CD4-positive, alpha-beta T cell treated with Interferon gamma for 1 hour (primary cell): ENCODE measurements around the gene FAM20C.
A peak's percentile ranks its signal among the peaks of the same experiment; 100 is the strongest.

Experiments used
- DNase-seq: peaks from one replicate; pipeline ENCODE4 v3.0.0-alpha.2; 2020

FAM20C gene

DNA sequence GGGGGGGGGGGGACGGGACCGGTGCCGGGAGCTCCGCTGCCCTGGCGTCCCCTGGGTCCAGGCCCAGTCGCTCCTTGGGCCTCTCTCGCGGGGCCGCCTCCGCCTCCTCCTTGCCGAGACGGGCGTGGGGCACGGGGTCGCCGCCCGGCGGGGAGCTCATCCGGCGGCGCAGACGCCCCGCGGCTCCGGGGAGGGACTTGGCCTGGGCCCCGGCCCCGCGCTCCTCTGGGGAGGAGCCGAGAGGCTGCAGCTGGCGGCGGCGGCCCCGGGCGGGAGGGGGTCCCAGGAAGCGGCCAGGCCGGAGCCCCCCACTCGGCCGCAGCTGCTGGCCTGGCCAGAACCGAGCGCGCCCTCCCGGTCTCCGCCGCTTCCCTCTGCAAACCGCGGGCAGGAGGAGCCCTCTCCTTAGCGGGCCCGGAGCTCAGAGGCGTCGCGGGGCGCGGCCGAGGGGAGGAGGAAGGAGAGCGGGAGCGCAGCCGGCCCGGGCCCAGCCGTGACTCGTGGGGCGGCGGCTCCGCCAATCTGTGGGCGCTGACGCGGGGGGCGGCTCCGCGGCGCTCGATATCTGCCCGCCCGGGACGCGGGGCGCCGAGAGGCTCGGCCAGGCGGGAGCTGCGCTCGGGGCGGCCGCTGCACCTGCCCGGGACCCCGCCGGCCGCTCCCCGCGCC, at the start of gene FAM20C:
Gene FAM20C, plus strand, starts transcription at position 591 of the 669 bp plus-strand sequence. CDS start 629 bp downstream, outside the sequence.
- peak; percentile 56 for DNase-seq

DNA sequence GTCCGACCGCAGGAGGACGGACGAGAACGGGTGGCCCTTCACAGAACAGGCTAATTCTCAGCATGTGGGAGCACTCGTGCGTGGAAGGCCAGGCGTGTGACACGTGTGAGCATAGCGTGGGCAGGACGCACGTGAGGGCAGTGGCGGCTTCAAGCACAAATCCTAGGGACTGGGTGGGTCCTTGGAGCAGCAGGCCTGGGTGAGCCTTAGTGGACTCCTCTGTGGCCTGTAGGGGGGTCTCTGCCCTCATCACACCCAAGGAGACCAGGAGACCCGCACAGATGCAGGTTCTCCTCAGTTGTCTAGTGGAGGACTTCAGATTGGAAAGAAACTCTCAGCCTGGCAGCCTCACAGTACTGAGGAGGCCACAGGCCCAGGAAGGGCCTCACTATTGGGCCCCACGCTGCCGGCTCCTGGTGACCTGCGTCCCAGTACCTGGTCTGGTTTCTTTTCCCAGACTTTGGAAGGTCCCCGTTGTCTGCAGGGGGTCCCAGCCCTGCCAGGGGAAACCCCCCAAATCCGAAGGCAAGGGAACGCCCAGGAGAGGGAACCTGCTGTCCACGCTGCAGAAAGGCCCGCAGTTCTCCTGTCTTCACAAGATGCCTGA, 49.1 kb upstream of the FAM20C start:
- no peak for DNase-seq

DNA sequence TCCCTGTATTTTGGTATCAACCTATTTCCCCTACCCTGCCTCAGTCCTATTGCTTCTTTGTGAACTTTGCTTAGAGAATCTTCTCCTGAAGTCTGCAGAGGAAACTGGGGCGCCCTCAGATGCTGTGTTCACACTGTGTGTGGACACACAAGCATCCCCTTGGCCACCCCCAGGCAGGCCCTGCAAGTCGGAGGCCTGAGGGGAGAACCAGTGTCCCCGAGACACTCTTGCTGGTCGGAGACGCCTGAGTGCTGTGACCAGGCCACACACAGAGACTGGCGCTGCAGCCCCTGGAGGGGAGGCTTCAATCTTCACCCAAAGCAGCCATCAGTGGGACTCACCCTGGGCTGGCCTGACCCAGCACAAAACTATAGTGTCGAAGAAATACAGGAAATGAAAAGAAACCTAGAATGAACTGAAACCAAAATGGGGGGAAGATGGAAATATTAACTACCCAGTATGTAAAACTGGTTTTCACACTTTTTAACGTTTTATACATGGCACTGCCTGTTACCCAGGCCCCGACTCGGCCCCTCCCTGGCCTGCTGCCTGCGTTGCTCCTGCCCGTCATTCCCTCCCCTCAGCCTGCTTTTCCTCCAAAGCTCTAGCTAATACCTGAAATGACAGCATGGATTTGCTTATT, 48.4 kb upstream of the FAM20C start:
- DNase-seq = no peak

DNA sequence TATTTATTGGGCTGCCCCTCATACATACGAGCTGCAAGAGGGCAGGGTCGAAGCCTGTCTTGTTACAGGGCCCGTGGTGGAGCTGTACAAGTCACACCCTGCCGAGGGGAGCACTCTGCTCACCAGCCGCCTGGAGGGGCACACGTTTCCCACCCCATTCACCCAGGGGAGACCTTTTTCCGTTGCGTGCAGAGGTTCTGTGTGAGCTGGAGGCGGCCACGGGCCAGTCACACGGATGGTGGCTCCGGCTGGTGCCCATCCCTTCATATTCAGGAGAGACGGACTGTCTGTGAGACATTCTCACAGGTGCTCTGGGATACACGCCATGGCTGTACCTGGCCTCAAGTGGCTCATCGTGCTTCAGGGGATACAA, 47.9 kb upstream of the FAM20C start:
- no peak for DNase-seq

DNA sequence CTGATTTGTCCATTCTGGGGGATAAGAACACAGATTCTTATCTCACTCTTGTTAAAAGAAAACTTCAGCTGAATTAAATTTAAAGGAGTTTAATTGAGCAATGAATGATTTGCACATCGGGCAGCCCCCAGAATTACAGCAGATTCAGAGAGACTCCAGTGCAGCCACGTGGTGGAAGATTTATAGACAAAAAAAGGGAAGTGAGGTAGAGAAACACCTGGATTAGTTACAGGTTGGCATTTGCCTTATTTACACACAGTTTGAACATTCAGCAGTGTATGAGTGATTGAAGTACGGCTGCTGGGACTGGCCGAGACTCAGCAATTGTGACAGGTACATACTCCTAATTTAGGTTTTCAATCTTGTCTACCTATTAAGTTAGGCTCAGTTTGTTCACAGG, 46.5 kb upstream of the FAM20C start:
- DNase-seq = no peak

DNA sequence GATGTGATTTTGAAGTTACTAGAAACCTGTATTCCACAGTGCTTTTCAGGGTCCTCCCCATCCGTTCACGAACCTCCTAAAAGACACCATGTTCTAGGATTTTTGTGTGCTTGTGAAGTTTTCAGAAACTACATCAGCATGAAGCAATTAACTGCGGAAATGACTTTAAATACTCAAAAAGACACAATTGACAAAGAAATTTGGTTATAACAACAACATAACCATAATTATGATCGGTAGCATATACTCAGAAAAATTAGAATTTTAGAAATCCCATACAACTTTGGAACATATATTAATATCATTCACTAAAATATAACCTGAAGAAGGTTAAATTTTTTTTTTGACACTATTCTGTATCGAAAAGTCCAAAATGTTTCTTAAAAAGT, 43.8 kb upstream of the FAM20C start:
- no peak for DNase-seq

DNA sequence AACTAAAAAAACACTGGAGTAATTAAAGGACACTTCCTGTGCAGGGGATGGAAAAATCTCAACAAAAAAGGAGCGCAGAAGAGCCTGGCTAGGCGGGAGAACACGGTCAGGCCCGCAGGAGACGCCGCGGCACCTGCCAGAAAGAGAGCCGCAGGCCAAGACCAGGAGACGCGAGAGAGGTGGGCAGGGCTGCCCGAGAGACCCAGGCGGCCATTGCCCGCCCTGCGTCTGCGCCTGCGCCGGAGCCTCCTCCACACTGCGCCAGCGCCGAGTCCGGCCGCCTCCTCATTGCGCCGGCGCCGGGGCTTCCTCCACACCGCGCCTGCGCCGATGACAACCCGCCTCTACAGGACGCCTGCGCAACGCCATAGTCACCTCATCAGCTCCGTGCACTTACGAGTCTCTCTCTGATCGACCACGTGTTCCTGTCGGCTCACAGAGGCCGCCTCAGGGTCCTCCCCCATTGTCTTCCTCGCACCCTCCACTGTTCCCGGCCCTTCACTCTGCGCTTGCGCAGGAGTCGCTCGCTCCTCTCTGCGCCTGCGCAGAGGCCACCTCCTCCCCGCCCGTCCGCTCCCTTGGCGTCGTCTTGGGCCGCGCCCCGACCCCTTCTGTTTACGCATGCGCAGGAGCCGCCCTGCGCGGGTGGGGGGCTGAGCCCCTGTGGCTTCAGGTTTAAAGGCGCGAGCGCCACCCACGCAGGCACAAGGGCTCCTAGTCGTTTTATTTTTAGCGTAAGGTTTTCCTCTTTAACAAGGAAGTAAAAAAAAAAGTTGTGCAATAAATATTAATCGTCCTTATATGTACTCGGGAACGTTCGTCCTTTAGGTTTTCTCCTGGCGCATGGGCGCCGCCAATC, 43.2 kb upstream of the FAM20C start:
- peak; percentile 99 for DNase-seq

DNA sequence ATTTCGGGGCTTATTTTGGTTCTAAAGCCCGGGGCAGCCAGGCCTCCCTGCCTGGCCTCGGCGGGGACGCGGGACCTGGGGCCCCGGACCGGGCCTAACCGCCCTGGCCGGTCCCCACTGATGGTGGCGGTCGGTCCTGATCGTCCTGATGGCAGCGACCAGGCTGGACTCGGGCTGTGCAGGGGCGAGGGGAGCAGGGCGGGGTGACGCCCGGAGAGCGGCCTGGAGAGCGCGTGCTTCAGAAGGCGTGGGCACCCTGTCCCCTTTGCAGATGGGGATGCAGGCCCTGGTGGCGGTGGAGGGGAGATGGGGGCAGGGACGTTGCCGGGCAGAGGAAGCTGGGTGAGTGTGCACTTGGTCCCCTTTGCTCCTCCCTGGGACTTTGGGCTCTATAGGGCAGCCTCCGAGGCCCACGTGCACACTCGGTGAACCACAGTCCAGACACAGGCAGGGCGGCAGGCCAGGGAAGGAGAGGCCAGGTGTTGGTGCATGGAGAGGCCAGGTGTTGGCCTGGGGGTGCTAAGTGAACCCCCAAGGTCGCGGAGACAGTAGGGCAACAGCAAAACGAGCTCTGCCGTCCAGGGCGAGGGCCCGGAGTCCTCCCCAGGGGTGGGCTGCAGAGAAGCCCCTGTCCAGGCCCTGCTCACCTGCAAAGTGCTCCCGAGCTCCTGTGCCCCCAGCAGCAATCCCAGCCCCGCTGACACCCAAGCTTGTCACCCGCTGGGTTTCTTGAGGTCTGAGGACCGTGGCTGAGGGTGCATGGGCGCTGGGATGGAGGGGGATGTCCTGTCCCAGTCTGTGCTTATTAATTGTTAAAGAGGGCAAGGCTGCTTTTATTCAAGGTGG, 42.4 kb upstream of the FAM20C start:
- peak; percentile 39 for DNase-seq

DNA sequence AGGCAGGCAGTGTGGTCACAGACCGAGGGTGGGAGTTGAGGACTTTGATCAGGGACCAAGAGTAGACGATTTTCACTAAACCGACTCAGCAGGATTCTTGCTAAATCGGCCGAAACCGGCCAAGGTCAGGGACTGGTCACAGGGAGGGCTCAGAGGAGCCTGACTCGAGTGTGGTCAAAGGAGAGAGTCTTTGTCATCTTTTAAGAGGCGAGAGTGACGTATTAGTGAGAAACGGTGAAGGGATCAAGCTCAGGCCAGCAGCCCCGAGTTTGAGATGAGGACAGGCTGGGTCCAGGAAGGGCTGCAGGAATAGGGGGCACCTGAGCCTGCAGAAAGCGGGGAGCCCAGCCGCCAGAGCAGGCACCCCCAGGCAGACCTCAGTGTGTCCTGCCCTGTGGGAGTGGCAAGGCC, 41.6 kb upstream of the FAM20C start:
- DNase-seq = peak; percentile 51

DNA sequence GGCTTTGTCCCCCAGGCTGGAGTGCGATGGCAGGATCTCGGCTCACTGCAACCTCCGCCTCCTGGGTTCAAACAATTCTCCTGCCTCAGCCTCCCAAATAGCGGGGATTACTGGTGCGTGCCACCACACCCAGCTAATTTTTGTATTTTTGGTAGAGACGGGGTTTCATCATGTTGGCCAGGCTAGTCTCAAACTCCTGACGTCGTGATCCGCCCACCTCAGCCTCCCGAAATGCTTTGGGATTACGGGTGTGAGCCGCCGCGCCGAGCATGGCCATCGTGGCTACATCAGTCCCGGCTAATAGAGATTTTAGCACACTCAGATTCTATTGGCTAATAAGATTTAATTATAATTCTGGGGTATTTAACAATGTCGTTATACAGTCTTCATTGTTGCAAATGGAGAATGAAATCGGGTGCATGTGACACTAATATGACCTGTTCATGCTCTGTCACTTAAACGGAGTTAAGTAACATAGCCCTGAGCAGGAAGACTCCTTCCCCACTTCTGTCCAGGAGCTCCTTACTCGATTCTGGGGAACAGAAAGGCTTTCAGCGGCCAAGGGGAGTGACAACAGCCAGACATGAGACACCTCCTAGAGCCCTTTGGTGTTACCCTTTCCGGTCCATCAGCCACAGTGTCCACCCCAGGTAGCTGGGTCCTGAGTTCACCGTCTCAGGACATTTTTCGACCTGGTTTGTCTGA, 40.9 kb upstream of the FAM20C start:
- DNase-seq = no peak

DNA sequence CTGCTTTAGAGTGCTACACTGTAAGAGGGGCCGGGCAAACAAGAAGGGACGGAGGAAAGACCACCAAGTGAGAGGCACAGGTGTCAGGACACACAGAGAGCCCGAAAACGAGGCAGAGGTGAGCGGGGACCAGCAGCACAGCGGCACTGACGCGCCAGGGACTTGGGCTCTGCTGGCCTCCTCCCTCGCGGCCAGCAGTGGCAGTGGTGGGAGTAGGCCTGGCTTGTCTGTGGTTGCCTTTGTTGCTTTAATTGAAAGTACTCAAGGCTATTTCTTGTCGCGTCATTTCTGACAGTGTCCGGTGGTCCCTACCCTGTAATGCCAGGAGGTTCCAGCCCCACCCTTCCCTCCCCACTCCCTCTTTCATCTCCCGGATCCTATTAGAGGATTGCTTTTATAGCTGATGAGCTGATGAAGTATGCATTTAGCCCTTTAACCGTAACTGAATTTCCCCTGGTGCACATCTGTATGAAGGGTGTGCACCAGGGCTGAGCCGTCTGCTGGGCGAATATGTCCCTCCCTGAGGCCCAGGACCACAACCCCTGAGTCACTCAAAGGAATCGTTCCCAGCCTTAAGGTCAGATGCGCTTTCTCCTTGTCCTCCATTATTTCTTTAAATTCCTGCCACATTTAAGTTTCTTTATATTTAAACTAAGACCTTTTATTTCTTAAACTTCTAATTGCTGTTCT, 39.5 kb upstream of the FAM20C start:
- no peak for DNase-seq

DNA sequence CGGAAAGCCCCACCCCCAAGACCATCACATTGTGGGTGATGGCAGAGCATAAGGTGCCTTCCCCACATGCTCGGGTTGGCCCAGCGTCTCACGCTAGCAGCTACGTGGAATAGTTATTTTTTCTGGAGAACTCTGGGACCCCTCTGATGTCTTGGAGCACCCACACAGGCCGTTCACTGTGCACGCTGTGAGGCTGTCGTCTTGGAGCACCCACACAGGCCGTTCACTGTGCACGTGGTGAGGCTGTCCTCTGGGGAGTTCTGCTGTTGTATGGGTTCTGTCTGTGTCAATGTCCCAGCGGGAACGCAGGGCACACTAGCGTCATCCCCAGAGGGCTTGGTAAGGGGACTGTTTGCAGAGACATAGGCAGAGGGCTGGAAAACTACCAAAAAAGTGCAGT, 38.8 kb upstream of the FAM20C start:
- DNase-seq = no peak

DNA sequence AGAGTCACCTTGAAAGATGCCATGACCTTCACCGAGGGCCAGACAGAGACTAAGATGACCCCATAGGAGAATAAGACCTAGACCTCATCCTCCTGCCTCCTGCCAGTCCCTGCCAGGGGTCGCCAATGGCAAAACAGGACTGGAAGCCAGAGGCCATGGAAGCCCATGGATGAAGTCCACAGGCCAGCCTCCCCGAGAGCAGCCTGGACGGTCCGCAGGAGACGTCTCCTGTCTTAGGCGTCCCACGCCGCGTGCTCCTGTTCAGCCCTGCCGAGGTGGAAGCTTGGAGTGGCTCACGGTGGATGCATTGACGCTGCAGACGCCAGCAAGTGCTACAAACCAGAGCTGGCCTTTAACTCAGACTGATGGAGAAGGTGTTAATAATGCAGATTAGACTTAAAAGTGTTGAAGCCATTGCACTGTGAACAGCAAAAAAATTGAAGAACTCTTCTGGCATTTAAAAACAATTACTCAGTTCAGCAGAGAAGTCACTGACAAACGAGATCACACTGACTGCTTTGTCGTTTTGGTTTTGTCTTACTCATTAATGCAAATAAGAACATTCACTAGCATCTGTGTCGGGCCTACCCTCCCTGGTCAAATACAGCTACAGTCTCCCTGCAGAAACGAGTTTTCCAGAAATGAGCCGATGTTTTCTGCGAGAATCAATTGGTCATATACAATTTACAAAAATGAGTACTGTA, 38.1 kb upstream of the FAM20C start:
- no peak for DNase-seq

DNA sequence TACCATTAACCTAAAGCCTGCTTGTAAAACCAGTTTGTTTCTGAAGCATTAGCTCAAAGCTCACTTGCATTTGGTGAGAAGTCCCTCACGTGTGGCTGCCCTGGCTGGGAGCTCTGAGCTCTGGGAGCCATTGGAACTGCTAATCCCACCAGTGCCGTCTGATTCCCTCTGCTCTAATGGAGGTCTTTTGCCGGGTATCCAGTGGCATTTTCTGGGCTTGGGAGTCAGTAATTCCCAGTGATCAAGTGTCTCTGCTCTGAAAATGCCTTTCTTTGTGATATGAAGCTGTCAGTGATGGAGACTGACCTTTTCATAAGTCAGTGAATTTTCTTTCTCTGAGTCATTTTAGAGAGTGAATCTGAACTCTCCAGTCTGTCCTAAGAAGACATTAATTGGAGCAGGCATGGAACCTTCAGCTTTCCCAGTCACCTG, 36.9 kb upstream of the FAM20C start:
- no peak for DNase-seq

DNA sequence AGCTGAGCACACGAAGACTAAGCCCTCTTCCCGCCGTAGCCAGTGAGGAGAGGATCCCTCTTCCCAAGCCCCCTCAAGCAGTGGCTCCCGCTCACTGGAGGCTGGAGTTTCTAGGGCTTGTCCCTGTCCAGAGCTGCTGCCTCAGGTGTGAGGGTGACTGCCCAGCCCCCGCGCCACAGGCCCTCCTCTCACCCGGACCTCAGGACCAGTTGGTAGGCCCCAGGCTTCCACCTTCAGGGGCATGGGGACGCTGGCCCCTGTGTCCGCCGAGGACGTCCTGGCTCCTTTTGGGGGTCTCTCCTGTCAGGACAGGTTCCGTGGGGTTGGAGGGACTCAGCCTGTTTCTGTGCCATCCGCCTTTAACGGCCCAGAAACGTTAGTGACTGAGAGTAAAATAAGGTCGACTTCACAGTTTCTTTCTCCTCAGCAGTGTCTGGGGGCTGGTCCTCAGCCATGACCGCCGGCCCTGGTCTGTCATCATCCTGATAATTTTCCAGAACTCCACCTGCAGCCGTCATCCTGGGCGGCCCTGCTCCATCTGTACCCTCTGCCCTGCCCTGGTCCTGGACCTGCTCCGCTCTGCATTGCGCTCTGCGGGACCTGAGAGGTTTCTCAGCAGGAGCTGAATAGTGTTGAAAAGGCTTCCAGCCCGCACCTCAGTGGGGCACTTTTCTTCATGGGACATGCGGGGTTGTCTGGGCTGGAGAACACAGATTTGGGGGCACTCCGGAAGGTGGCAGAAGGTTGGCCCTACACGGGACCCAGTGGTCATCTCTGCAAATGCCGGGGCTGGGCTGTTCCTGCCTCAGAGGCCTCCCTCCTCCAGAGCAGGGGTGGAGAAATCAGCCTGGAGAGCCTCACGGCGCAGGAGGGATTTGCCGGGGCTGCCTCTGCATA, 36.0 kb upstream of the FAM20C start:
- DNase-seq = no peak

DNA sequence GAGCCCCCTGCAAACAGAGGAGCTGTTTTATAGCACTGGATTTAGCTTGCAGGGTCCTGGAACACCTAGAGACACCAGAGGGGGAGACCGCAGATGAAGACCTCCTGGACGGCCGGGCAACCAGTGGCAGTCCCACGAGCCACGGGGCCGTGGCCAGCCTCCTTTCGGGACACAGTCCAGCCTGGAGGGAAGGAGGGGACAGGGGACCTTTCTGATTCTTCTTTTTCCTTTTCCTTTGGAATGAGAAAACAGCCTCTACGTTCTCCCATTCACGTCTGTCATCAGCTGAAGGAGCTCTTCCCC, 35.4 kb upstream of the FAM20C start:
- no peak for DNase-seq

DNA sequence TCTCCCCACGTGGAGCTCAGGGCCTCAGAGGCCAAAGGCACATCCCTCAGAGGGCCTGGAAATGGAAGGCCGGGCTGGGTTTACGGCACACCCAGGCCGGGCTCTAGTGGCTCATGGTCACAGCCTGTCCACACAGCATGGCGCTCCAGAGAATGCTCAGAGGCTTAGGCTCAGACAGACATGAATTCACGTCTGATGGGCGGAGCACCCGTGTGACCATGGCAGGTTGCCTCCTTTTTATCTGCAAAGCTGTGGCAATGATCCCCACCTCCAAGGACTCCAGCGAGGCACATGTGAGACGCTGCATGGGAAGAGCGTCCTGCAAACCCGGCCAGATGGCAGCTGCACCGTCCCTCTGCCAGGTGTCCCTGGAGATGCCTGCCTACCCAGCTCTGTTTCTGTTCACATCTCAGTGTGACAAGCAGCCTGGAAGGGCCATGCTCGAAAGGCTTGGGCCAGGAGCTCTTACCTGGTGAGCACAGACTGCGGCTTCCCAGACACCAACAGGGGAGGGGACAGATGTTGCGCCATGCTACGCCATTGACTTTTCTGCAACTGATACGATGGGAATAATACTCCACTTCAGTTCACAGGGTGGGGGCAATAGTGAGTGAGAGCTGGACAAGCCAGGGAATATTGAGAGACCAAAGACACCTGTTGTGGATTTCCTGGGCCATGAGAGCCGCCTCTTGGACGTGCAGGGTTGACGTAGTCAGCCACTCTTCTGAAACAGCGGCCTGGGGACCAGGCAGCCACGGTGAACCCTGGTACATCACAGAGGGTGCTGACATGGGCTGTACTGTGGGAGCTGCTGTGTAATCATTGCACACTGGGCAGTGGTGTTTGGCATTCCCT, 34.4 kb upstream of the FAM20C start:
- no peak for DNase-seq

DNA sequence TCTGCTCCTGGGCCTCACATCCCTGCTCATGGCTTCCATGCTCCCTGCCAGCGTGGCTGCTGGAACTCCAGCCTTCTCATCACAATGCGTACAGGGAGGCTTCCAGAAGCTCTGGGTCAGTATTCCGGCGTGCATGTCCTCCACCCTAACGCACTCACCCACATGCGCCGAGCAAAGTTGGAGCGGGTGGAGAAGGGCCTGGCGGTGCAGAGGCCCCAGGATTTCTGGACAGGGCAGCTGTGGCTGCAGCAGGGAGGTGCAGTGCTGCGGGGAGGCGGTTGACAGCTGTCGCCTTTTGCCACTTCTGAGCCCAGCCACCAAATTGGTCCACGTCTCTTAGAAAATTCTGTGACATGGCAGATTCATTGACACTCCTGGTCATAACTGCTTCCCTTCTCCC, 33.6 kb upstream of the FAM20C start:
- DNase-seq = no peak
